GM19025 (cell line): Measurements from ENCODE around the gene SLC9A3.

Experiments
- ATAC-seq: cut with Tn5 transposase; IDR thresholded peaks from one replicate; pipeline ENCODE4 v1.9.1; 2021; ENCODE audit warnings: mild to moderate bottlenecking, low read depth, moderate library complexity; ENCODE audit not compliant: unreplicated experiment

SLC9A3 gene

GRCh38 chr5:466661-467310 lies 57.5 kb downstream of the SLC9A3 start:
- no peak for ATAC-seq

- ATAC-seq = no peak
Observed at GRCh38 chr5:465591-466403, 58.5 kb downstream of the SLC9A3 start.

- no peak for ATAC-seq
Observed at GRCh38 chr5:464843-465590, 59.2 kb downstream of the SLC9A3 start.

GRCh38 chr5:464446-464842 lies 59.8 kb downstream of the SLC9A3 start:
- no peak for ATAC-seq

GRCh38 chr5:463952-464351 lies 60.3 kb downstream of the SLC9A3 start:
- ATAC-seq = no peak

- ATAC-seq = no peak
Observed at GRCh38 chr5:463301-463700, 60.9 kb downstream of the SLC9A3 start.

GRCh38 chr5:462051-462481 lies 62.2 kb downstream of the SLC9A3 start:
- ATAC-seq = no peak

- no peak for ATAC-seq
Observed at GRCh38 chr5:460273-460625, 64.0 kb downstream of the SLC9A3 start.

- no peak for ATAC-seq
Observed at GRCh38 chr5:459562-460272, 64.5 kb downstream of the SLC9A3 start.

GRCh38 chr5:458547-459353 lies 65.5 kb downstream of the SLC9A3 start:
- no peak for ATAC-seq

GRCh38 chr5:457195-457961 lies 66.9 kb downstream of the SLC9A3 start:
- ATAC-seq = no peak

- no peak for ATAC-seq
Observed at GRCh38 chr5:456351-457194, 67.7 kb downstream of the SLC9A3 start.

- no peak for ATAC-seq
Observed at GRCh38 chr5:455806-456205, 68.4 kb downstream of the SLC9A3 start.

- no peak for ATAC-seq
Observed at GRCh38 chr5:454936-455335, 69.3 kb downstream of the SLC9A3 start.

GRCh38 chr5:453725-454481 lies 70.3 kb downstream of the SLC9A3 start:
- ATAC-seq = no peak

- no peak for ATAC-seq
Observed at GRCh38 chr5:452978-453710, 71.1 kb downstream of the SLC9A3 start.
